ENCODE measurements around the gene AWAT2.
"Not testable (repeated sequence)": the region's sequence is repeated elsewhere in the genome, so short reads cannot be mapped to it uniquely, and the experiment has no call there.

The AWAT2 gene

GRCh38 chrX:70013466-70014381, 36.0 kb downstream of the AWAT2 start:
- no peak for TF ChIP-seq CTCF (conservative IDR thresholded peaks at IDR 0.05)
- no peak overlapping the region for H3K27ac ChIP-seq

- TF ChIP-seq CTCF (conservative IDR thresholded peaks at IDR 0.05): no peak
- H3K27ac ChIP-seq: no peak overlapping the region
Measured at GRCh38 chrX:70012756-70013155, 37.0 kb downstream of the AWAT2 start.

GRCh38 chrX:70009970-70010369, 39.8 kb downstream of the AWAT2 start:
- H3K27ac ChIP-seq: no peak overlapping the region
- TF ChIP-seq CTCF (conservative IDR thresholded peaks at IDR 0.05): no peak

GRCh38 chrX:70009049-70009448, 40.7 kb downstream of the AWAT2 start:
- no peak overlapping the region for H3K27ac ChIP-seq
- no peak for TF ChIP-seq CTCF (conservative IDR thresholded peaks at IDR 0.05)

- no peak for TF ChIP-seq CTCF (conservative IDR thresholded peaks at IDR 0.05)
- no peak overlapping the region for H3K27ac ChIP-seq
Measured at GRCh38 chrX:70007946-70008345, 41.8 kb downstream of the AWAT2 start.

GRCh38 chrX:70001708-70002341, 47.9 kb downstream of the AWAT2 start:
- no peak overlapping the region for H3K27ac ChIP-seq
- TF ChIP-seq CTCF (conservative IDR thresholded peaks at IDR 0.05): no peak

- no peak overlapping the region for H3K27ac ChIP-seq
- TF ChIP-seq CTCF (conservative IDR thresholded peaks at IDR 0.05): no peak
Measured at GRCh38 chrX:70001269-70001668, 48.5 kb downstream of the AWAT2 start.

- not testable (repeated sequence) for H3K27ac ChIP-seq
Measured at GRCh38 chrX:69998299-69998698, 51.4 kb downstream of the AWAT2 start.

All from VCaP (cell line).